Epithelial cell of esophagus (primary cell): ENCODE measurements around the gene LEPR.
A peak's percentile ranks its signal among the peaks of the same experiment; 100 is the strongest.

ENCODE experiments used
- DNase-seq: peaks from one replicate; pipeline ENCODE4 v3.0.0; 2010; ENCODE audit warnings: low read depth
- H3K4me3 ChIP-seq: 2 replicates; pipeline ENCODE4 v1.5.1; 2011; ENCODE audit warnings: mild to moderate bottlenecking, low read length, control low read depth
- CTCF ChIP-seq: IDR thresholded peaks from 2 replicates; pipeline ENCODE4 v1.5.1; 2011; ENCODE audit warnings: low read depth, mild to moderate bottlenecking, low read length, control low read depth, inconsistent platforms; ENCODE audit not compliant: insufficient read depth; ENCODE audit errors: missing control alignments

LEPR gene

GRCh38 chr1:65395887-65396612 lies 24.4 kb upstream of the LEPR start:
- H3K4me3 ChIP-seq: no peak overlapping the region
- peak; percentile 44 for DNase-seq
- no peak for TF ChIP-seq CTCF

GRCh38 chr1:65398083-65398482 lies 22.4 kb upstream of the LEPR start:
- peak; percentile 35 for DNase-seq
- H3K4me3 ChIP-seq: no peak overlapping the region
- no peak for TF ChIP-seq CTCF

- no peak for TF ChIP-seq CTCF
These were observed 21.5 kb upstream of the LEPR start for GRCh38 chr1:65399003-65399402.

GRCh38 chr1:65401612-65402011 lies 18.9 kb upstream of the LEPR start:
- no peak for TF ChIP-seq CTCF
- H3K4me3 ChIP-seq: no peak overlapping the region
- DNase-seq: no peak

More at GRCh38 chr1:65399003-65399402, 21.5 kb upstream of the LEPR start:
- no peak for DNase-seq
- no peak overlapping the region for H3K4me3 ChIP-seq

GRCh38 chr1:65404941-65405340 lies 15.5 kb upstream of the LEPR start:
- no peak for TF ChIP-seq CTCF
- DNase-seq: no peak
- no peak overlapping the region for H3K4me3 ChIP-seq

GRCh38 chr1:65407877-65408276 lies 12.6 kb upstream of the LEPR start:
- TF ChIP-seq CTCF: no peak

GRCh38 chr1:65409314-65409713 lies 11.2 kb upstream of the LEPR start:
- TF ChIP-seq CTCF: no peak
- H3K4me3 ChIP-seq: no peak overlapping the region
- DNase-seq: no peak

More at GRCh38 chr1:65407877-65408276, 12.6 kb upstream of the LEPR start:
- DNase-seq: no peak
- H3K4me3 ChIP-seq: no peak overlapping the region
